ENCODE data around the gene IFITM1.

- TF ChIP-seq EGR1 (IDR thresholded peaks at IDR 0.05) = no peak
- TF ChIP-seq YY1 (IDR thresholded peaks at IDR 0.05; ENCODE audit: low read depth) = no peak
- TF ChIP-seq USF1 (IDR thresholded peaks at IDR 0.05) = no peak
- no peak for TF ChIP-seq EP300 (IDR thresholded peaks at IDR 0.05; ENCODE audit: borderline replicate concordance)
These were observed 44.4 kb downstream of the IFITM1 start for GRCh38 chr11:358129-358800.

All from Ishikawa (cell line).